ENCODE measurements around the gene ZNF273.
"Not testable (repeated sequence)": the region's sequence is repeated elsewhere in the genome, so short reads cannot be mapped to it uniquely, and the experiment has no call there.

GRCh38 chr7:64891363-64892081 is 11.6 kb upstream of the ZNF273 start:
- not testable (repeated sequence) for TF ChIP-seq CTCF, POLR2A (IDR thresholded peaks at IDR 0.05)

Data from breast epithelium (tissue), 3 donors.